ENCODE measurements around the gene CASK.

DNA sequence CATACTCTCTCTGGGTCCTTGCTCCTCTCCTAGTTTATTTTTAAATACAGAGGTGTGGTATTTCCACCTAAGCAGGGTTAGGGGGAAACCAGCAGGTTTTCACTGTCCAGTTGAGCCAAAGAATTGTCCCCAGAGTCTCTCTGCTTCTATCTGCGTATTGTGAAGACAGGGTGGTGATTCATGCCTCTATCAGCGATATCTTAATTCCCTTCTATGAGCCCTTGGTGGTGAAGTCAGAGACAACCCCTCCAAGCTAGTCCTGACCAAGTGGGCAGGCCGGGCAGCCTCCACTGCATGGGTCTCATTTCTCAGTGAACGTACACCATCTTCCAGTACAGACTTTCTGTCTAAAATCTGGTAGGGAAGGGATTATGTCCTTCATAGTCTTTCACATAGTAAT lies 335.1 kb downstream of the CASK start:
- TF ChIP-seq POLR2AphosphoS5 (IDR thresholded peaks at IDR 0.05) (no peak), EP300 (IDR thresholded peaks at IDR 0.05) (no peak), POLR2A (IDR thresholded peaks at IDR 0.05) (no peak)
- TF ChIP-seq, protein P1, sequence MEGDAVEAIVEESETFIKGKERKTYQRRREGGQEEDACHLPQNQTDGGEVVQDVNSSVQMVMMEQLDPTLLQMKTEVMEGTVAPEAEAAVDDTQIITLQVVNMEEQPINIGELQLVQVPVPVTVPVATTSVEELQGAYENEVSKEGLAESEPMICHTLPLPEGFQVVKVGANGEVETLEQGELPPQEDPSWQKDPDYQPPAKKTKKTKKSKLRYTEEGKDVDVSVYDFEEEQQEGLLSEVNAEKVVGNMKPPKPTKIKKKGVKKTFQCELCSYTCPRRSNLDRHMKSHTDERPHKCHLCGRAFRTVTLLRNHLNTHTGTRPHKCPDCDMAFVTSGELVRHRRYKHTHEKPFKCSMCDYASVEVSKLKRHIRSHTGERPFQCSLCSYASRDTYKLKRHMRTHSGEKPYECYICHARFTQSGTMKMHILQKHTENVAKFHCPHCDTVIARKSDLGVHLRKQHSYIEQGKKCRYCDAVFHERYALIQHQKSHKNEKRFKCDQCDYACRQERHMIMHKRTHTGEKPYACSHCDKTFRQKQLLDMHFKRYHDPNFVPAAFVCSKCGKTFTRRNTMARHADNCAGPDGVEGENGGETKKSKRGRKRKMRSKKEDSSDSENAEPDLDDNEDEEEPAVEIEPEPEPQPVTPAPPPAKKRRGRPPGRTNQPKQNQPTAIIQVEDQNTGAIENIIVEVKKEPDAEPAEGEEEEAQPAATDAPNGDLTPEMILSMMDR (IDR thresholded peaks at IDR 0.05), result no peak

Measured in stomach (tissue), 4 donors.